ENCODE data around the gene PLEKHH1. TPM values are rescaled to one million over a fixed set of nuclear protein-coding genes. Genes with fewer than 3 reads are reported as not detected.

PLEKHH1 gene
- total and polyA plus RNA-seq, 4 donors: 0.59 to 14.0 (median 2.8) TPM

GRCh38 chr14:67551123-67551522 lies 18.0 kb downstream of the PLEKHH1 start:
- H3K4me1 ChIP-seq (ENCODE audit: control insufficient read depth in 1 of 2, insufficient read depth in 2 of 2, low read length in 2 of 2): no peaks in the 10 kb centered on the region
- H3K36me3 ChIP-seq (ENCODE audit: control insufficient read depth in 1 of 2, insufficient read depth in 2 of 2, low read length in 1 of 2): no peaks in the 10 kb centered on the region
- DNase-seq (no peak), ATAC-seq (ENCODE audit: low FRiP score) (no peak)
- H3K9me3 ChIP-seq (ENCODE audit: control insufficient read depth, low read length): no peaks in the 10 kb centered on the region
- H3K27ac ChIP-seq (ENCODE audit: low read depth in 1 of 2, low read length in 2 of 2): no peak overlapping the region
- no peaks in the 10 kb centered on the region for H3K27me3 ChIP-seq (ENCODE audit: control insufficient read depth in 1 of 2, insufficient read depth in 2 of 2, low read length in 1 of 2)
- no peak overlapping the region for H3K4me3 ChIP-seq (ENCODE audit: low read length in 2 of 2)
- WGBS, 2 donors: 86 to 88% methylated on average over 3 of the region's 3 CpGs
- intact Hi-C loops (cut with DNase I): no loop called here

- DNase-seq (no peak), ATAC-seq (ENCODE audit: low FRiP score) (no peak)
- WGBS, 2 donors: 84 to 86% methylated on average over 3 of the region's 3 CpGs
Observed at GRCh38 chr14:67551940-67552339, 18.9 kb downstream of the PLEKHH1 start.

GRCh38 chr14:67553547-67553946 lies 20.5 kb downstream of the PLEKHH1 start:
- Histone ChIP-seq H3K9me3 (ENCODE audit: control insufficient read depth, low read length) (no peaks in the 10 kb centered on the region), H3K36me3 (ENCODE audit: control insufficient read depth in 1 of 2, insufficient read depth in 2 of 2, low read length in 1 of 2) (no peaks in the 10 kb centered on the region), H3K4me1 (ENCODE audit: control insufficient read depth in 1 of 2, insufficient read depth in 2 of 2, low read length in 2 of 2) (no peaks in the 10 kb centered on the region), H3K27me3 (ENCODE audit: control insufficient read depth in 1 of 2, insufficient read depth in 2 of 2, low read length in 1 of 2) (no peaks in the 10 kb centered on the region), H3K27ac (ENCODE audit: low read depth in 1 of 2, low read length in 2 of 2) (no peak overlapping the region), H3K4me3 (ENCODE audit: low read length in 2 of 2) (no peak overlapping the region)
- ATAC-seq (ENCODE audit: low FRiP score) (no peak), DNase-seq (no peak)
- intact Hi-C loops (cut with DNase I): no loop called here
- WGBS, 2 donors: 55 to 61% methylated on average over 3 of the region's 3 CpGs

More at GRCh38 chr14:67551940-67552339, 18.9 kb downstream of the PLEKHH1 start:
- Histone ChIP-seq H3K4me1 (ENCODE audit: control insufficient read depth in 1 of 2, insufficient read depth in 2 of 2, low read length in 2 of 2) (no peaks in the 10 kb centered on the region), H3K9me3 (ENCODE audit: control insufficient read depth, low read length) (no peaks in the 10 kb centered on the region), H3K27ac (ENCODE audit: low read depth in 1 of 2, low read length in 2 of 2) (no peak overlapping the region), H3K4me3 (ENCODE audit: low read length in 2 of 2) (no peak overlapping the region), H3K36me3 (ENCODE audit: control insufficient read depth in 1 of 2, insufficient read depth in 2 of 2, low read length in 1 of 2) (no peaks in the 10 kb centered on the region), H3K27me3 (ENCODE audit: control insufficient read depth in 1 of 2, insufficient read depth in 2 of 2, low read length in 1 of 2) (no peaks in the 10 kb centered on the region)
- intact Hi-C loops (cut with DNase I): no loop called here

GRCh38 chr14:67554341-67554740 lies 21.3 kb downstream of the PLEKHH1 start:
- Histone ChIP-seq H3K9me3 (ENCODE audit: control insufficient read depth, low read length) (no peaks in the 10 kb centered on the region), H3K4me1 (ENCODE audit: control insufficient read depth in 1 of 2, insufficient read depth in 2 of 2, low read length in 2 of 2) (no peaks in the 10 kb centered on the region), H3K27me3 (ENCODE audit: control insufficient read depth in 1 of 2, insufficient read depth in 2 of 2, low read length in 1 of 2) (no peaks in the 10 kb centered on the region), H3K27ac (ENCODE audit: low read depth in 1 of 2, low read length in 2 of 2) (no peak overlapping the region), H3K36me3 (ENCODE audit: control insufficient read depth in 1 of 2, insufficient read depth in 2 of 2, low read length in 1 of 2) (no peaks in the 10 kb centered on the region), H3K4me3 (ENCODE audit: low read length in 2 of 2) (no peak overlapping the region)
- intact Hi-C loops (cut with DNase I): no loop called here
- DNase-seq: no peak
- no peak for ATAC-seq (ENCODE audit: low FRiP score)
- WGBS, 2 donors: 91 to 92% methylated on average over 7 of the region's 7 CpGs

- intact Hi-C loops (cut with DNase I): no loop called here
- WGBS, 2 donors: 80 to 88% methylated on average over 11 of the region's 11 CpGs
Observed at GRCh38 chr14:67555518-67556090, 22.5 kb downstream of the PLEKHH1 start.

GRCh38 chr14:67556671-67557070 lies 23.6 kb downstream of the PLEKHH1 start:
- Histone ChIP-seq H3K27me3 (ENCODE audit: control insufficient read depth in 1 of 2, insufficient read depth in 2 of 2, low read length in 1 of 2) (no peaks in the 10 kb centered on the region), H3K27ac (ENCODE audit: low read depth in 1 of 2, low read length in 2 of 2) (no peak overlapping the region), H3K4me1 (ENCODE audit: control insufficient read depth in 1 of 2, insufficient read depth in 2 of 2, low read length in 2 of 2) (no peaks in the 10 kb centered on the region), H3K9me3 (ENCODE audit: control insufficient read depth, low read length) (no peaks in the 10 kb centered on the region), H3K36me3 (ENCODE audit: control insufficient read depth in 1 of 2, insufficient read depth in 2 of 2, low read length in 1 of 2) (no peaks in the 10 kb centered on the region), H3K4me3 (ENCODE audit: low read length in 2 of 2) (no peak overlapping the region)
- peak in 1 of 2 donors; percentile 17 for DNase-seq
- 69% methylated on average over 2 of the region's 2 CpGs for WGBS, 2 donors
- intact Hi-C loops (cut with DNase I): no loop called here
- ATAC-seq (ENCODE audit: low FRiP score): no peak

More at GRCh38 chr14:67555518-67556090, 22.5 kb downstream of the PLEKHH1 start:
- H3K27ac ChIP-seq (ENCODE audit: low read depth in 1 of 2, low read length in 2 of 2): no peak overlapping the region
- H3K9me3 ChIP-seq (ENCODE audit: control insufficient read depth, low read length): no peaks in the 10 kb centered on the region
- DNase-seq (no peak), ATAC-seq (ENCODE audit: low FRiP score) (no peak)
- H3K27me3 ChIP-seq (ENCODE audit: control insufficient read depth in 1 of 2, insufficient read depth in 2 of 2, low read length in 1 of 2): no peaks in the 10 kb centered on the region
- no peaks in the 10 kb centered on the region for H3K4me1 ChIP-seq (ENCODE audit: control insufficient read depth in 1 of 2, insufficient read depth in 2 of 2, low read length in 2 of 2)
- H3K36me3 ChIP-seq (ENCODE audit: control insufficient read depth in 1 of 2, insufficient read depth in 2 of 2, low read length in 1 of 2): no peaks in the 10 kb centered on the region
- H3K4me3 ChIP-seq (ENCODE audit: low read length in 2 of 2): no peak overlapping the region

GRCh38 chr14:67557118-67557517 lies 24.0 kb downstream of the PLEKHH1 start:
- 82 to 84% methylated on average over 7 of the region's 7 CpGs for WGBS, 2 donors
- peak in 1 of 2 donors; percentile 30 for DNase-seq
- Histone ChIP-seq H3K27ac (ENCODE audit: low read depth in 1 of 2, low read length in 2 of 2) (no peak overlapping the region), H3K36me3 (ENCODE audit: control insufficient read depth in 1 of 2, insufficient read depth in 2 of 2, low read length in 1 of 2) (no peaks in the 10 kb centered on the region), H3K4me3 (ENCODE audit: low read length in 2 of 2) (no peak overlapping the region), H3K9me3 (ENCODE audit: control insufficient read depth, low read length) (no peaks in the 10 kb centered on the region), H3K27me3 (ENCODE audit: control insufficient read depth in 1 of 2, insufficient read depth in 2 of 2, low read length in 1 of 2) (no peaks in the 10 kb centered on the region), H3K4me1 (ENCODE audit: control insufficient read depth in 1 of 2, insufficient read depth in 2 of 2, low read length in 2 of 2) (no peaks in the 10 kb centered on the region)
- no peak for ATAC-seq (ENCODE audit: low FRiP score)
- intact Hi-C loops (cut with DNase I): no loop called here

- Histone ChIP-seq H3K36me3 (ENCODE audit: control insufficient read depth in 1 of 2, insufficient read depth in 2 of 2, low read length in 1 of 2) (no peaks in the 10 kb centered on the region), H3K27me3 (ENCODE audit: control insufficient read depth in 1 of 2, insufficient read depth in 2 of 2, low read length in 1 of 2) (no peaks in the 10 kb centered on the region), H3K27ac (ENCODE audit: low read depth in 1 of 2, low read length in 2 of 2) (no peak overlapping the region), H3K4me3 (ENCODE audit: low read length in 2 of 2) (no peak overlapping the region), H3K9me3 (ENCODE audit: control insufficient read depth, low read length) (no peaks in the 10 kb centered on the region), H3K4me1 (ENCODE audit: control insufficient read depth in 1 of 2, insufficient read depth in 2 of 2, low read length in 2 of 2) (no peaks in the 10 kb centered on the region)
- DNase-seq (peak in 1 of 2 donors; percentile 16), ATAC-seq (ENCODE audit: low FRiP score) (no peak)
- intact Hi-C loops (cut with DNase I): no loop called here
- 81 to 86% methylated on average over 3 of the region's 3 CpGs for WGBS, 2 donors
Observed at GRCh38 chr14:67557656-67558055, 24.6 kb downstream of the PLEKHH1 start.

GRCh38 chr14:67559639-67560038 lies 26.5 kb downstream of the PLEKHH1 start:
- no peak for ATAC-seq (ENCODE audit: low FRiP score)
- intact Hi-C loops (cut with DNase I): no loop called here
- no peaks in the 10 kb centered on the region for H3K36me3 ChIP-seq (ENCODE audit: control insufficient read depth in 1 of 2, insufficient read depth in 2 of 2, low read length in 1 of 2)
- H3K27ac ChIP-seq (ENCODE audit: low read depth in 1 of 2, low read length in 2 of 2): no peak overlapping the region
- H3K9me3 ChIP-seq (ENCODE audit: control insufficient read depth, low read length): no peaks in the 10 kb centered on the region
- H3K27me3 ChIP-seq (ENCODE audit: control insufficient read depth in 1 of 2, insufficient read depth in 2 of 2, low read length in 1 of 2): no peaks in the 10 kb centered on the region
- H3K4me1 ChIP-seq (ENCODE audit: control insufficient read depth in 1 of 2, insufficient read depth in 2 of 2, low read length in 2 of 2): no peaks in the 10 kb centered on the region
- DNase-seq: peak in 1 of 2 donors; percentile 39
- 66 to 70% methylated on average over 4 of the region's 4 CpGs for WGBS, 2 donors
- H3K4me3 ChIP-seq (ENCODE audit: low read length in 2 of 2): no peak overlapping the region
